SK-N-SH (cell line): ENCODE results near the gene STH. TPM values are rescaled to one million over a fixed set of nuclear protein-coding genes. Genes with fewer than 3 reads are reported as not detected.

Source experiments
- CTCF ChIA-PET: fragments of 300-600, 350-600 bp; formaldehyde crosslinking; extraction: SDS; loops from one replicate; lab custom pipeline; 2021; lab: Yijun Ruan, JAX
- POLR2A ChIA-PET: fragments of 350-600 bp; sonication (Branson Sonifier 250); formaldehyde crosslinking; extraction: SDS; loops from one replicate; lab custom pipeline; 2020; ENCODE audit warnings: antibody characterized with exemption, inconsistent platforms; lab: Yijun Ruan, JAX
- DNase-seq: peaks from one replicate; pipeline ENCODE4 v3.0.0; 2012
- H2AFZ ChIP-seq: fragments of 200-600 bp; sonication (generic); 2 replicates; pipeline ENCODE4 v1.8.1; 2016; ENCODE audit warnings: antibody characterized with exemption, mild to moderate bottlenecking, low read depth
- H3F3A ChIP-seq: fragments of 200-600 bp; sonication (generic); replicated peaks from 2 replicates; pipeline ENCODE3; 2016; ENCODE audit warnings: antibody characterized with exemption, mild to moderate bottlenecking; ENCODE audit not compliant: insufficient read depth
- H3K27ac ChIP-seq, 2 experiments: fragments of 200-500 bp in 1 of 2; fragments of 200-600 bp in 1 of 2; sonication (Bioruptor generic) in 1 of 2; sonication (generic), shearing (Covaris generic) in 1 of 2; 2 replicates each; pipeline versions ENCODE4 v1.5.1 to v1.6.1; 2014 to 2016; ENCODE audit warnings: low read depth in 2 of 2, inconsistent platforms in 1 of 2, low read length in 1 of 2, mild to moderate bottlenecking in 1 of 2, mixed read lengths in 1 of 2
- H3K27me3 ChIP-seq: fragments of 200-600 bp; sonication (generic), shearing (Covaris generic); 2 replicates; pipeline ENCODE4 v1.6.1; 2016; ENCODE audit warnings: mixed run types; ENCODE audit not compliant: insufficient read depth
- H3K36me3 ChIP-seq, 2 experiments: fragments of 200-500 bp in 1 of 2; fragments of 200-600 bp in 1 of 2; sonication (Bioruptor generic) in 1 of 2; sonication (generic) in 1 of 2; replicated peaks in 1 of 2; 2 replicates each; pipeline versions ENCODE3 to v1.5.1; 2014 to 2016; ENCODE audit warnings: low read length in 1 of 2, mild to moderate bottlenecking in 1 of 2; ENCODE audit not compliant: insufficient read depth in 2 of 2, control insufficient read depth in 1 of 2
- H3K4me1 ChIP-seq, 2 experiments: fragments of 200-500 bp in 1 of 2; fragments of 200-600 bp in 1 of 2; sonication (Bioruptor generic) in 1 of 2; sonication (generic), shearing (Covaris generic) in 1 of 2; 2 replicates each; pipeline versions ENCODE4 v1.5.1 to v1.6.1; 2014 to 2016; ENCODE audit warnings: low read depth in 1 of 2, low read length in 1 of 2, mixed run types in 1 of 2; ENCODE audit not compliant: insufficient read depth in 2 of 2, control insufficient read depth in 1 of 2
- H3K4me2 ChIP-seq: fragments of 200-600 bp; sonication (generic), shearing (Covaris generic); 2 replicates; pipeline ENCODE4 v1.6.1; 2017; ENCODE audit warnings: mixed run types
- H3K4me3 ChIP-seq, 2 experiments: fragments of 200-500 bp in 1 of 2; fragments of 200-600 bp in 1 of 2; sonication (Bioruptor generic) in 1 of 2; sonication (generic), shearing (Covaris generic) in 1 of 2; 2 replicates each; pipeline versions ENCODE4 v1.5.1 to v1.8.1; 2014 to 2016; ENCODE audit warnings: low read depth in 2 of 2, inconsistent platforms in 1 of 2, low read length in 1 of 2, mild to moderate bottlenecking in 1 of 2, mixed read lengths in 1 of 2, moderate library complexity in 1 of 2
- H3K79me2 ChIP-seq: fragments of 200-600 bp; sonication (generic); 2 replicates; pipeline ENCODE4 v1.8.1; 2017; ENCODE audit warnings: mild to moderate bottlenecking; ENCODE audit not compliant: insufficient read depth
- H3K9ac ChIP-seq: fragments of 200-600 bp; sonication (generic); 2 replicates; pipeline ENCODE4 v1.6.1; 2017; ENCODE audit warnings: mixed run types
- H3K9me2 ChIP-seq: fragments of 200-600 bp; sonication (generic); 2 replicates; pipeline ENCODE4 v1.6.1; 2017; ENCODE audit warnings: mixed run types
- H3K9me3 ChIP-seq: fragments of 200-600 bp; sonication (generic); 2 replicates; pipeline ENCODE4 v1.6.1; 2017; ENCODE audit warnings: mixed run types, mild to moderate bottlenecking, moderate library complexity
- H4K20me1 ChIP-seq: fragments of 200-600 bp; sonication (generic); 2 replicates; pipeline ENCODE4 v1.6.1; 2017; ENCODE audit warnings: mild to moderate bottlenecking, mixed run types; ENCODE audit not compliant: insufficient read depth
- EP300 ChIP-seq, 2 experiments: IDR thresholded peaks; 2 replicates each; pipeline versions ENCODE4 v1.4.0 to v1.6.1; 2012; ENCODE audit warnings: borderline replicate concordance in 1 of 2, low read depth in 1 of 2, low read length in 1 of 2
- FOSL2 ChIP-seq: IDR thresholded peaks from 2 replicates; pipeline ENCODE4 v1.4.0; 2012; ENCODE audit warnings: low read depth, mild to moderate bottlenecking, moderate library complexity, borderline replicate concordance
- FOXJ3 ChIP-seq: sonication (generic); formaldehyde crosslinking; IDR thresholded peaks from 2 replicates; pipeline ENCODE4 v1.5.1; 2020; ENCODE audit warnings: mild to moderate bottlenecking, missing genetic modification reagents
- FOXM1 ChIP-seq: IDR thresholded peaks from 2 replicates; pipeline ENCODE4 v1.4.0; 2012; ENCODE audit warnings: low read depth, mild to moderate bottlenecking
- GABPA ChIP-seq: IDR thresholded peaks from 2 replicates; pipeline ENCODE4 v1.4.0; 2012; ENCODE audit warnings: low read depth, mild to moderate bottlenecking
- MXI1 ChIP-seq: IDR thresholded peaks from 2 replicates; pipeline ENCODE4 v1.6.1; 2012; ENCODE audit warnings: mild to moderate bottlenecking, low read depth, low read length, improper control_type of control experiment
- NFIC ChIP-seq: IDR thresholded peaks from 2 replicates; pipeline ENCODE4 v1.4.0; 2012; ENCODE audit warnings: borderline replicate concordance
- RAD21 ChIP-seq: IDR thresholded peaks from 2 replicates; pipeline ENCODE4 v1.6.1; 2012; ENCODE audit warnings: mild to moderate bottlenecking, low read length
- RXRA ChIP-seq: IDR thresholded peaks from 2 replicates; pipeline ENCODE4 v1.4.0; 2012; ENCODE audit warnings: low read depth, mild to moderate bottlenecking, borderline replicate concordance
- SMC3 ChIP-seq: IDR thresholded peaks from 2 replicates; pipeline ENCODE4 v1.6.1; 2012; ENCODE audit warnings: low read depth, low read length, improper control_type of control experiment
- TAF1 ChIP-seq: IDR thresholded peaks from 2 replicates; pipeline ENCODE4 v1.6.1; 2012; ENCODE audit warnings: low read depth, mild to moderate bottlenecking, low read length, moderate library complexity, borderline replicate concordance
- TEAD4 ChIP-seq: IDR thresholded peaks from 2 replicates; pipeline ENCODE4 v1.4.0; 2012; ENCODE audit warnings: mild to moderate bottlenecking, borderline replicate concordance; ENCODE audit not compliant: insufficient read depth
- YY1 ChIP-seq: IDR thresholded peaks from 2 replicates; pipeline ENCODE4 v1.4.0; 2012; ENCODE audit warnings: low read depth, mild to moderate bottlenecking
- WGBS: methylation state at CpG from one replicate; pipeline ENCODE4 v1.1.6; 2017; ENCODE audit warnings: low lambda C conversion rate; 5-methylcytosine and 5-hydroxymethylcytosine counted together
- polyA plus RNA-seq, 3 experiments: library from polyadenylated mRNA; depleted of rRNA; stranded (reverse); fragments of >200 nt; gene quantifications; 2 replicates each; pipeline ENCODE4 v1.2.3, GENCODE V29; 2012
- TF ChIP-seq, protein P1 (sequence below): fragments of 200-600 bp; sonication (generic); IDR thresholded peaks from 2 replicates; pipeline ENCODE4 v1.6.1; 2017; ENCODE audit warnings: antibody characterized with exemption, mild to moderate bottlenecking, moderate library complexity
- TF ChIP-seq, protein P2 (sequence below): IDR thresholded peaks from 2 replicates; pipeline ENCODE4 v1.6.1; 2012; ENCODE audit warnings: mild to moderate bottlenecking, low read depth, low read length, moderate library complexity

The STH gene
- polyA plus RNA-seq, 1 of the 3 experiments (the other 2 are of a cell fraction) = not detected

DNA sequence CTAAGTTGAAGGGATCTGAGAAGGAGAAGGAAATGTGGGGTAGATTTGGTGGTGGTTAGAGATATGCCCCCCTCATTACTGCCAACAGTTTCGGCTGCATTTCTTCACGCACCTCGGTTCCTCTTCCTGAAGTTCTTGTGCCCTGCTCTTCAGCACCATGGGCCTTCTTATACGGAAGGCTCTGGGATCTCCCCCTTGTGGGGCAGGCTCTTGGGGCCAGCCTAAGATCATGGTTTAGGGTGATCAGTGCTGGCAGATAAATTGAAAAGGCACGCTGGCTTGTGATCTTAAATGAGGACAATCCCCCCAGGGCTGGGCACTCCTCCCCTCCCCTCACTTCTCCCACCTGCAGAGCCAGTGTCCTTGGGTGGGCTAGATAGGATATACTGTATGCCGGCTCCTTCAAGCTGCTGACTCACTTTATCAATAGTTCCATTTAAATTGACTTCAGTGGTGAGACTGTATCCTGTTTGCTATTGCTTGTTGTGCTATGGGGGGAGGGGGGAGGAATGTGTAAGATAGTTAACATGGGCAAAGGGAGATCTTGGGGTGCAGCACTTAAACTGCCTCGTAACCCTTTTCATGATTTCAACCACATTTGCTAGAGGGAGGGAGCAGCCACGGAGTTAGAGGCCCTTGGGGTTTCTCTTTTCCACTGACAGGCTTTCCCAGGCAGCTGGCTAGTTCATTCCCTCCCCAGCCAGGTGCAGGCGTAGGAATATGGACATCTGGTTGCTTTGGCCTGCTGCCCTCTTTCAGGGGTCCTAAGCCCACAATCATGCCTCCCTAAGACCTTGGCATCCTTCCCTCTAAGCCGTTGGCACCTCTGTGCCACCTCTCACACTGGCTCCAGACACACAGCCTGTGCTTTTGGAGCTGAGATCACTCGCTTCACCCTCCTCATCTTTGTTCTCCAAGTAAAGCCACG is 28.3 kb downstream of the STH start:
- no peaks in the 10 kb centered on the region for H3K27me3 ChIP-seq
- 88% methylated on average over 12 of the region's 12 CpGs for WGBS
- no peak overlapping the region for H3K4me3 ChIP-seq
- POLR2A ChIA-PET = interaction anchor here (0.5 to 1.3 kb wide), 2 partner anchors 10 to 11 kb away, joined by 3 to 4 read pairs; no protein-coding TSS in a partner anchor
- H3K9ac ChIP-seq = no peak overlapping the region
- H3K4me2 ChIP-seq = no peak overlapping the region
- H2AFZ ChIP-seq = no peak overlapping the region
- no peaks in the 10 kb centered on the region for H3K79me2 ChIP-seq
- H3K36me3 ChIP-seq = peaks cover 44 to 84% of the 10 kb centered on the region in 2 experiments
- H3K27ac ChIP-seq = peak overlapping the region in 1 of 2 experiments; percentile 20; a peak in 1 of 4 replicates
- H4K20me1 ChIP-seq = peaks cover 4% of the 10 kb centered on the region
- H3K9me3 ChIP-seq = no peaks in the 10 kb centered on the region
- DNase-seq = no peak
- peaks cover 11% of the 10 kb centered on the region for H3F3A ChIP-seq
- no peaks in the 10 kb centered on the region for H3K9me2 ChIP-seq
- H3K4me1 ChIP-seq = peaks cover 0 to 14% of the 10 kb centered on the region in 2 experiments; a peak in 1 of 4 replicates
- CTCF ChIA-PET = interaction anchor here (0.9 to 6.9 kb wide), 7 partner anchors 13 to 815 kb away, joined by 3 to 50 read pairs (median 4); partner anchors contain the start of gene KANSL1
- TF ChIP-seq SMC3 (no peak), EP300 (IDR thresholded peaks at IDR 0.05; ENCODE audit: borderline replicate concordance in 1 of 2, low read depth in 1 of 2, low read length in 1 of 2) (no peak), RXRA (no peak), YY1 (no peak), NFIC (no peak), FOXJ3 (CRISPR knock-in tag) (no peak), FOXM1 (no peak), GABPA (no peak), FOSL2 (no peak), TAF1 (no peak), MXI1 (no peak), RAD21 (no peak), TEAD4 (no peak)
- TF ChIP-seq, protein P1, sequence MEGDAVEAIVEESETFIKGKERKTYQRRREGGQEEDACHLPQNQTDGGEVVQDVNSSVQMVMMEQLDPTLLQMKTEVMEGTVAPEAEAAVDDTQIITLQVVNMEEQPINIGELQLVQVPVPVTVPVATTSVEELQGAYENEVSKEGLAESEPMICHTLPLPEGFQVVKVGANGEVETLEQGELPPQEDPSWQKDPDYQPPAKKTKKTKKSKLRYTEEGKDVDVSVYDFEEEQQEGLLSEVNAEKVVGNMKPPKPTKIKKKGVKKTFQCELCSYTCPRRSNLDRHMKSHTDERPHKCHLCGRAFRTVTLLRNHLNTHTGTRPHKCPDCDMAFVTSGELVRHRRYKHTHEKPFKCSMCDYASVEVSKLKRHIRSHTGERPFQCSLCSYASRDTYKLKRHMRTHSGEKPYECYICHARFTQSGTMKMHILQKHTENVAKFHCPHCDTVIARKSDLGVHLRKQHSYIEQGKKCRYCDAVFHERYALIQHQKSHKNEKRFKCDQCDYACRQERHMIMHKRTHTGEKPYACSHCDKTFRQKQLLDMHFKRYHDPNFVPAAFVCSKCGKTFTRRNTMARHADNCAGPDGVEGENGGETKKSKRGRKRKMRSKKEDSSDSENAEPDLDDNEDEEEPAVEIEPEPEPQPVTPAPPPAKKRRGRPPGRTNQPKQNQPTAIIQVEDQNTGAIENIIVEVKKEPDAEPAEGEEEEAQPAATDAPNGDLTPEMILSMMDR = no peak
- TF ChIP-seq, protein P2, sequence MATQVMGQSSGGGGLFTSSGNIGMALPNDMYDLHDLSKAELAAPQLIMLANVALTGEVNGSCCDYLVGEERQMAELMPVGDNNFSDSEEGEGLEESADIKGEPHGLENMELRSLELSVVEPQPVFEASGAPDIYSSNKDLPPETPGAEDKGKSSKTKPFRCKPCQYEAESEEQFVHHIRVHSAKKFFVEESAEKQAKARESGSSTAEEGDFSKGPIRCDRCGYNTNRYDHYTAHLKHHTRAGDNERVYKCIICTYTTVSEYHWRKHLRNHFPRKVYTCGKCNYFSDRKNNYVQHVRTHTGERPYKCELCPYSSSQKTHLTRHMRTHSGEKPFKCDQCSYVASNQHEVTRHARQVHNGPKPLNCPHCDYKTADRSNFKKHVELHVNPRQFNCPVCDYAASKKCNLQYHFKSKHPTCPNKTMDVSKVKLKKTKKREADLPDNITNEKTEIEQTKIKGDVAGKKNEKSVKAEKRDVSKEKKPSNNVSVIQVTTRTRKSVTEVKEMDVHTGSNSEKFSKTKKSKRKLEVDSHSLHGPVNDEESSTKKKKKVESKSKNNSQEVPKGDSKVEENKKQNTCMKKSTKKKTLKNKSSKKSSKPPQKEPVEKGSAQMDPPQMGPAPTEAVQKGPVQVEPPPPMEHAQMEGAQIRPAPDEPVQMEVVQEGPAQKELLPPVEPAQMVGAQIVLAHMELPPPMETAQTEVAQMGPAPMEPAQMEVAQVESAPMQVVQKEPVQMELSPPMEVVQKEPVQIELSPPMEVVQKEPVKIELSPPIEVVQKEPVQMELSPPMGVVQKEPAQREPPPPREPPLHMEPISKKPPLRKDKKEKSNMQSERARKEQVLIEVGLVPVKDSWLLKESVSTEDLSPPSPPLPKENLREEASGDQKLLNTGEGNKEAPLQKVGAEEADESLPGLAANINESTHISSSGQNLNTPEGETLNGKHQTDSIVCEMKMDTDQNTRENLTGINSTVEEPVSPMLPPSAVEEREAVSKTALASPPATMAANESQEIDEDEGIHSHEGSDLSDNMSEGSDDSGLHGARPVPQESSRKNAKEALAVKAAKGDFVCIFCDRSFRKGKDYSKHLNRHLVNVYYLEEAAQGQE = no peak
